ENCODE results near the gene HIRA. TPM values are rescaled to one million over a fixed set of nuclear protein-coding genes. Genes with fewer than 3 reads are reported as not detected.
"Not testable (repeated sequence)": the region's sequence is repeated elsewhere in the genome, so short reads cannot be mapped to it uniquely, and the experiment has no call there.

Gene HIRA
- total RNA-seq, 1 donor from 2014 or later = 36.2 TPM

GRCh38 chr22:19321757-19322156 is 109.8 kb downstream of the HIRA start:
- Histone ChIP-seq H3K27me3 (no peaks in the 10 kb centered on the region), H3K4me1 (no peaks in the 10 kb centered on the region), H3K9me3 (peaks cover 4 to 15% of the 10 kb centered on the region in 2 donors), H3K36me3 (no peaks in the 10 kb centered on the region), H3K4me3 (no peak overlapping the region), H3K27ac (no peak overlapping the region)
- TF ChIP-seq CTCF (IDR thresholded peaks at IDR 0.05) = no peak
- DNase-seq (ENCODE audit: low spot score in 2 of 2) = no peak
- intact Hi-C loops (cut with DNase I) = no loop called here

GRCh38 chr22:19320136-19320535 is 111.4 kb downstream of the HIRA start:
- intact Hi-C loops (cut with DNase I); H3K36me3 ChIP-seq; H3K4me3 ChIP-seq; H3K27ac ChIP-seq; H3K4me1 ChIP-seq; H3K27me3 ChIP-seq; DNase-seq (ENCODE audit: low spot score in 2 of 2): not testable (repeated sequence)
- peaks cover 16 to 26% of the 10 kb centered on the region in 2 donors for H3K9me3 ChIP-seq

- DNase-seq (ENCODE audit: low spot score in 2 of 2) = no peak
- H3K27me3 ChIP-seq = no peaks in the 10 kb centered on the region
- peaks cover 16 to 26% of the 10 kb centered on the region in 2 donors for H3K9me3 ChIP-seq
- no peak overlapping the region for H3K4me3 ChIP-seq
- intact Hi-C loops (cut with DNase I) = no loop called here
- no peak for TF ChIP-seq CTCF (IDR thresholded peaks at IDR 0.05)
- no peak overlapping the region for H3K27ac ChIP-seq
- no peaks in the 10 kb centered on the region for H3K36me3 ChIP-seq
- no peaks in the 10 kb centered on the region for H3K4me1 ChIP-seq
Observed at GRCh38 chr22:19319281-19319680, 112.3 kb downstream of the HIRA start.

- Histone ChIP-seq H3K4me3 (no peak overlapping the region), H3K27me3 (no peaks in the 10 kb centered on the region), H3K27ac (no peak overlapping the region), H3K36me3 (no peaks in the 10 kb centered on the region), H3K9me3 (peaks cover 16 to 26% of the 10 kb centered on the region in 2 donors), H3K4me1 (no peaks in the 10 kb centered on the region)
- no peak for DNase-seq (ENCODE audit: low spot score in 2 of 2)
- intact Hi-C loops (cut with DNase I) = no loop called here
- no peak for TF ChIP-seq CTCF (IDR thresholded peaks at IDR 0.05)
Observed at GRCh38 chr22:19317865-19318264, 113.7 kb downstream of the HIRA start.

GRCh38 chr22:19307872-19308271 is 123.7 kb downstream of the HIRA start:
- Histone ChIP-seq H3K4me1 (no peaks in the 10 kb centered on the region), H3K27me3 (no peaks in the 10 kb centered on the region), H3K36me3 (no peaks in the 10 kb centered on the region), H3K27ac (no peak overlapping the region), H3K9me3 (no peaks in the 10 kb centered on the region), H3K4me3 (no peak overlapping the region)
- intact Hi-C loops (cut with DNase I) = no loop called here
- DNase-seq (ENCODE audit: low spot score in 2 of 2) = no peak
- TF ChIP-seq CTCF (IDR thresholded peaks at IDR 0.05) = no peak

GRCh38 chr22:19306535-19306934 is 125.0 kb downstream of the HIRA start:
- H3K27me3 ChIP-seq; H3K9me3 ChIP-seq; intact Hi-C loops (cut with DNase I); H3K36me3 ChIP-seq; H3K27ac ChIP-seq; H3K4me1 ChIP-seq; DNase-seq (ENCODE audit: low spot score in 2 of 2); H3K4me3 ChIP-seq: not testable (repeated sequence)

GRCh38 chr22:19304547-19304946 is 127.0 kb downstream of the HIRA start:
- H3K4me1 ChIP-seq = no peaks in the 10 kb centered on the region
- H3K36me3 ChIP-seq = no peaks in the 10 kb centered on the region
- TF ChIP-seq CTCF (IDR thresholded peaks at IDR 0.05) = no peak
- intact Hi-C loops (cut with DNase I) = no loop called here
- no peaks in the 10 kb centered on the region for H3K27me3 ChIP-seq
- no peak overlapping the region for H3K4me3 ChIP-seq
- DNase-seq (ENCODE audit: low spot score in 2 of 2) = no peak
- H3K9me3 ChIP-seq = no peaks in the 10 kb centered on the region
- H3K27ac ChIP-seq = no peak overlapping the region

All from ascending aorta (tissue), 2 donors.